Activated B cell treated with CpG ODN at 0.5 μM for 24 hours (primary cell): ENCODE measurements around the gene POLR1D. TPM values are rescaled to one million over a fixed set of nuclear protein-coding genes. Genes with fewer than 3 reads are reported as not detected.

ENCODE experiments used
- ATAC-seq: fragments of 200-7000 bp; cut with Tn5 transposase; one replicate; pipeline ENCODE4 v1.10.0; 2021; ENCODE audit warnings: low read depth, mild to moderate bottlenecking, moderate library complexity
- CTCF ChIA-PET: fragments of 350-600 bp; sonication (Branson Sonifier 250); formaldehyde crosslinking; loops from one replicate; lab custom pipeline; 2021; ENCODE audit warnings: antibody characterized with exemption; lab: Charles Lee
- POLR2A ChIA-PET: fragments of 350-600 bp; sonication (Branson Sonifier 250); formaldehyde crosslinking; loops from one replicate; lab custom pipeline; 2021; ENCODE audit warnings: antibody characterized with exemption; lab: Charles Lee
- DNase-seq: peaks from one replicate; pipeline ENCODE4 v3.0.0; 2022
- H3K27ac Mint-ChIP-seq: one replicate; pipeline ENCODE4 v1.8.0; 2020; ENCODE audit warnings: mixed read lengths
- H3K27me3 Mint-ChIP-seq: one replicate; pipeline ENCODE4 v1.8.0; 2021; ENCODE audit warnings: mixed read lengths
- H3K36me3 Mint-ChIP-seq: one replicate; pipeline ENCODE4 v1.8.0; 2021; ENCODE audit warnings: low read depth, mixed read lengths
- H3K4me1 Mint-ChIP-seq: one replicate; pipeline ENCODE4 v1.8.0; 2021; ENCODE audit warnings: mixed read lengths
- H3K4me3 Mint-ChIP-seq: one replicate; pipeline ENCODE4 v1.8.0; 2020; ENCODE audit warnings: mild to moderate bottlenecking, mixed read lengths
- H3K9me3 Mint-ChIP-seq: one replicate; pipeline ENCODE4 v1.8.0; 2020; ENCODE audit warnings: mixed read lengths
- intact Hi-C: fragments of 100-400 bp; cut with micrococcal nuclease; formaldehyde crosslinking; loops from one replicate; pipeline ENCODE4 v1.15.1; 2024
- total RNA-seq: library from RNA; stranded (reverse); gene quantifications from 2 replicates; pipeline ENCODE4 v1.2.3, GENCODE V29; 2022
- TF ChIP-seq, protein P1 (sequence below): fragments of 200-600 bp; IDR thresholded peaks from one replicate; pipeline ENCODE4 v1.8.0; 2022; ENCODE audit warnings: antibody characterized with exemption, mild to moderate bottlenecking

Gene POLR1D
- total RNA-seq, 1 donor from 2014 or later: 121 TPM

- DNase-seq: no peak
- peaks cover 29% of the 10 kb centered on the region for H3K4me1 Mint-ChIP-seq
- peaks cover 33% of the 10 kb centered on the region for H3K36me3 Mint-ChIP-seq
- H3K27ac Mint-ChIP-seq: no peak overlapping the region
- H3K9me3 Mint-ChIP-seq: no peaks in the 10 kb centered on the region
- TF ChIP-seq, protein P1, sequence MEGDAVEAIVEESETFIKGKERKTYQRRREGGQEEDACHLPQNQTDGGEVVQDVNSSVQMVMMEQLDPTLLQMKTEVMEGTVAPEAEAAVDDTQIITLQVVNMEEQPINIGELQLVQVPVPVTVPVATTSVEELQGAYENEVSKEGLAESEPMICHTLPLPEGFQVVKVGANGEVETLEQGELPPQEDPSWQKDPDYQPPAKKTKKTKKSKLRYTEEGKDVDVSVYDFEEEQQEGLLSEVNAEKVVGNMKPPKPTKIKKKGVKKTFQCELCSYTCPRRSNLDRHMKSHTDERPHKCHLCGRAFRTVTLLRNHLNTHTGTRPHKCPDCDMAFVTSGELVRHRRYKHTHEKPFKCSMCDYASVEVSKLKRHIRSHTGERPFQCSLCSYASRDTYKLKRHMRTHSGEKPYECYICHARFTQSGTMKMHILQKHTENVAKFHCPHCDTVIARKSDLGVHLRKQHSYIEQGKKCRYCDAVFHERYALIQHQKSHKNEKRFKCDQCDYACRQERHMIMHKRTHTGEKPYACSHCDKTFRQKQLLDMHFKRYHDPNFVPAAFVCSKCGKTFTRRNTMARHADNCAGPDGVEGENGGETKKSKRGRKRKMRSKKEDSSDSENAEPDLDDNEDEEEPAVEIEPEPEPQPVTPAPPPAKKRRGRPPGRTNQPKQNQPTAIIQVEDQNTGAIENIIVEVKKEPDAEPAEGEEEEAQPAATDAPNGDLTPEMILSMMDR: no peak
- ChIA-PET POLR2A (no interaction called here), CTCF (no interaction called here)
- H3K4me3 Mint-ChIP-seq: no peak overlapping the region
- H3K27me3 Mint-ChIP-seq: no peaks in the 10 kb centered on the region
- intact Hi-C loops: no loop called here
- ATAC-seq: no peak
Measured at GRCh38 chr13:27639186-27639585, 17.5 kb downstream of the POLR1D start.

GRCh38 chr13:27641711-27642502, 20.2 kb downstream of the POLR1D start:
- Mint-ChIP-seq H3K9me3 (peaks cover 2% of the 10 kb centered on the region), H3K4me1 (peaks cover 26% of the 10 kb centered on the region), H3K36me3 (peaks cover 27% of the 10 kb centered on the region), H3K27ac (no peak overlapping the region), H3K4me3 (no peak overlapping the region), H3K27me3 (no peaks in the 10 kb centered on the region)
- ChIA-PET POLR2A (no interaction called here), CTCF (interaction anchor here (0.8 kb wide), 2 partner anchors 22 to 109 kb away, joined by 3 read pairs; no protein-coding TSS in a partner anchor)
- intact Hi-C loops: no loop called here
- TF ChIP-seq, protein P1: no peak
- no peak for ATAC-seq
- DNase-seq: no peak

DNA sequence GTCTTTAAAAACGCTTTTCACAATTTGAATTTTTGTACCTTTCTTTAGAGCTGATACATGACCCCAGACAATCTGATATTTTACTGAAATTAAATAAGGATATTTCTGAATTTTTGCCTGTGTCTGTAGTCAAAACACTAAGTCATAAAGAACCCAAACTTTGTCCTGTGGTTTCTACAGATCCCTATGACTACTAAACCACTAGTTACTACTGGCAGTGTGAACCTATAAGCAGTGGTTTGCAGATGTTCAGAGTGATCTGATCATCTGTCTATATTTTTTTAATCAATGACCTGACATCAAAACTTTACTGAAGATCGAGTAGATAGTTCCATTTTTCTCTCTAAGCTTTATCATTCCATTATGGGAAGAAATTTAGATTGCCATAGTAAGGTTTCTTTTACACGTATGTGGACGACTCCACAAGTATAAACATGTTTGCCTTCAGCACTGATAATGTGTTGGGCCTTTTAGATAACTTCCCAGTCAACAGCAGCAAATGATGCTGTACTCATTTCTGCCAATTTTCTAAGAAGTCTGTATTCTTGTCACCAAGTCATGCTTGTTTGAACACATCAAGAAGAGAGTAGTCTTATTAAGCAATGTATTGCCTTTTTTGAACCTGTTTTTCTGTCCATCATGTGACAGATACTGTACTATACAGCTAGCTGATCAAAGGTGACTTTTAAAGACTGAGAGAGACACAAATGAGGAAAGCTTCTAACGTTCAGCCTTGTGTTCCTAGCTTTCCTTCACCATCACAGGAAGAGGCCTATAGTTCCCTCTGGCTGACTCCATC, 21.8 kb downstream of the POLR1D start:
- Mint-ChIP-seq H3K36me3 (peaks cover 26% of the 10 kb centered on the region), H3K9me3 (peaks cover 2% of the 10 kb centered on the region), H3K4me3 (no peak overlapping the region), H3K27me3 (no peaks in the 10 kb centered on the region), H3K4me1 (peaks cover 20% of the 10 kb centered on the region), H3K27ac (no peak overlapping the region)
- TF ChIP-seq, protein P1: no peak
- intact Hi-C loops: no loop called here
- ChIA-PET CTCF (no interaction called here), POLR2A (interaction anchor here (0.9 kb wide), 1 partner anchor 22 kb away, joined by 7 read pairs; no protein-coding TSS in a partner anchor)
- DNase-seq (no peak), ATAC-seq (no peak)

- ATAC-seq: no peak
- H3K4me3 Mint-ChIP-seq: no peak overlapping the region
- intact Hi-C loops: no loop called here
- no peaks in the 10 kb centered on the region for H3K27me3 Mint-ChIP-seq
- H3K36me3 Mint-ChIP-seq: peaks cover 32% of the 10 kb centered on the region
- no peak overlapping the region for H3K27ac Mint-ChIP-seq
- peaks cover 16% of the 10 kb centered on the region for H3K4me1 Mint-ChIP-seq
- peaks cover 2% of the 10 kb centered on the region for H3K9me3 Mint-ChIP-seq
- CTCF ChIA-PET: no interaction called here
- no peak for DNase-seq
- TF ChIP-seq, protein P1: no peak
- POLR2A ChIA-PET: no interaction called here
Measured at GRCh38 chr13:27644302-27644701, 22.6 kb downstream of the POLR1D start.

DNA sequence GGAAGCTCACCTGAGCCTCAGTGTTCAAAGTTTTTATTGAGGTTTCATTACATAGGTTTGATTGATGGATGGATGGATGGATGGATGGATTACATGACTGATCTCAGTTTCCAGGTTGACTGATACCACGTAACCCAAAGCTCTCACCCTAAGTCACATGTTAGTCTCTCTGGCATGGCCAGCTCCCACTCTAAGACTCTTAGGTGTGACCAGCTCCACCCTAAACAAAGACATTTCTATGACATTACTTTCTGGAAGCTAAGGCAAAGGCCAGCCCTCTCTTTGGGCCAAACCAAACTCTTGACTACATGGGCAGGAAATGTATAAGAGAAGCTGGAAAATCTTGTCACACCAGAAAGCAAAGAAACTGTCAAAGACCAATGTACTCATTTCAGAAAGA, 28.6 kb downstream of the POLR1D start:
- ChIA-PET POLR2A (no interaction called here), CTCF (no interaction called here)
- no peak overlapping the region for H3K4me3 Mint-ChIP-seq
- no peaks in the 10 kb centered on the region for H3K4me1 Mint-ChIP-seq
- H3K36me3 Mint-ChIP-seq: peaks cover 50% of the 10 kb centered on the region
- H3K9me3 Mint-ChIP-seq: peaks cover 15% of the 10 kb centered on the region
- ATAC-seq (no peak), DNase-seq (no peak)
- H3K27ac Mint-ChIP-seq: no peak overlapping the region
- H3K27me3 Mint-ChIP-seq: no peaks in the 10 kb centered on the region
- TF ChIP-seq, protein P1: no peak
- intact Hi-C loops: no loop called here
